SK-N-SH (cell line): ENCODE data around the gene CSNK1E. TPM values are rescaled to one million over a fixed set of nuclear protein-coding genes. Genes with fewer than 3 reads are reported as not detected.
A peak's percentile ranks its signal among the peaks of the same experiment; 100 is the strongest.

Source experiments
- CTCF ChIA-PET: fragments of 300-600, 350-600 bp; formaldehyde crosslinking; extraction: SDS; loops from one replicate; lab custom pipeline; 2021; lab: Yijun Ruan, JAX
- POLR2A ChIA-PET: fragments of 350-600 bp; sonication (Branson Sonifier 250); formaldehyde crosslinking; extraction: SDS; loops from one replicate; lab custom pipeline; 2020; ENCODE audit warnings: antibody characterized with exemption, inconsistent platforms; lab: Yijun Ruan, JAX
- DNase-seq: peaks from one replicate; pipeline ENCODE4 v3.0.0; 2012
- H2AFZ ChIP-seq: fragments of 200-600 bp; sonication (generic); 2 replicates; pipeline ENCODE4 v1.8.1; 2016; ENCODE audit warnings: antibody characterized with exemption, mild to moderate bottlenecking, low read depth
- H3F3A ChIP-seq: fragments of 200-600 bp; sonication (generic); replicated peaks from 2 replicates; pipeline ENCODE3; 2016; ENCODE audit warnings: antibody characterized with exemption, mild to moderate bottlenecking; ENCODE audit not compliant: insufficient read depth
- H3K27ac ChIP-seq, 2 experiments: fragments of 200-500 bp in 1 of 2; fragments of 200-600 bp in 1 of 2; sonication (Bioruptor generic) in 1 of 2; sonication (generic), shearing (Covaris generic) in 1 of 2; 2 replicates each; pipeline versions ENCODE4 v1.5.1 to v1.6.1; 2014 to 2016; ENCODE audit warnings: low read depth in 2 of 2, inconsistent platforms in 1 of 2, low read length in 1 of 2, mild to moderate bottlenecking in 1 of 2, mixed read lengths in 1 of 2
- H3K27me3 ChIP-seq: fragments of 200-600 bp; sonication (generic), shearing (Covaris generic); 2 replicates; pipeline ENCODE4 v1.6.1; 2016; ENCODE audit warnings: mixed run types; ENCODE audit not compliant: insufficient read depth
- H3K36me3 ChIP-seq, 2 experiments: fragments of 200-500 bp in 1 of 2; fragments of 200-600 bp in 1 of 2; sonication (Bioruptor generic) in 1 of 2; sonication (generic) in 1 of 2; replicated peaks in 1 of 2; 2 replicates each; pipeline versions ENCODE3 to v1.5.1; 2014 to 2016; ENCODE audit warnings: low read length in 1 of 2, mild to moderate bottlenecking in 1 of 2; ENCODE audit not compliant: insufficient read depth in 2 of 2, control insufficient read depth in 1 of 2
- H3K4me1 ChIP-seq, 2 experiments: fragments of 200-500 bp in 1 of 2; fragments of 200-600 bp in 1 of 2; sonication (Bioruptor generic) in 1 of 2; sonication (generic), shearing (Covaris generic) in 1 of 2; 2 replicates each; pipeline versions ENCODE4 v1.5.1 to v1.6.1; 2014 to 2016; ENCODE audit warnings: low read depth in 1 of 2, low read length in 1 of 2, mixed run types in 1 of 2; ENCODE audit not compliant: insufficient read depth in 2 of 2, control insufficient read depth in 1 of 2
- H3K4me2 ChIP-seq: fragments of 200-600 bp; sonication (generic), shearing (Covaris generic); 2 replicates; pipeline ENCODE4 v1.6.1; 2017; ENCODE audit warnings: mixed run types
- H3K4me3 ChIP-seq, 2 experiments: fragments of 200-500 bp in 1 of 2; fragments of 200-600 bp in 1 of 2; sonication (Bioruptor generic) in 1 of 2; sonication (generic), shearing (Covaris generic) in 1 of 2; 2 replicates each; pipeline versions ENCODE4 v1.5.1 to v1.8.1; 2014 to 2016; ENCODE audit warnings: low read depth in 2 of 2, inconsistent platforms in 1 of 2, low read length in 1 of 2, mild to moderate bottlenecking in 1 of 2, mixed read lengths in 1 of 2, moderate library complexity in 1 of 2
- H3K79me2 ChIP-seq: fragments of 200-600 bp; sonication (generic); 2 replicates; pipeline ENCODE4 v1.8.1; 2017; ENCODE audit warnings: mild to moderate bottlenecking; ENCODE audit not compliant: insufficient read depth
- H3K9ac ChIP-seq: fragments of 200-600 bp; sonication (generic); 2 replicates; pipeline ENCODE4 v1.6.1; 2017; ENCODE audit warnings: mixed run types
- H3K9me2 ChIP-seq: fragments of 200-600 bp; sonication (generic); 2 replicates; pipeline ENCODE4 v1.6.1; 2017; ENCODE audit warnings: mixed run types
- H3K9me3 ChIP-seq: fragments of 200-600 bp; sonication (generic); 2 replicates; pipeline ENCODE4 v1.6.1; 2017; ENCODE audit warnings: mixed run types, mild to moderate bottlenecking, moderate library complexity
- H4K20me1 ChIP-seq: fragments of 200-600 bp; sonication (generic); 2 replicates; pipeline ENCODE4 v1.6.1; 2017; ENCODE audit warnings: mild to moderate bottlenecking, mixed run types; ENCODE audit not compliant: insufficient read depth
- CHD2 ChIP-seq: fragments of 150-350 bp; IDR thresholded peaks from 2 replicates; pipeline ENCODE4 v1.6.1; 2018; ENCODE audit warnings: low read length; ENCODE audit not compliant: partially characterized antibody
- ELF1 ChIP-seq: IDR thresholded peaks from 2 replicates; pipeline ENCODE4 v1.4.0; 2012
- EP300 ChIP-seq, 2 experiments: IDR thresholded peaks; 2 replicates each; pipeline versions ENCODE4 v1.4.0 to v1.6.1; 2012; ENCODE audit warnings: borderline replicate concordance in 1 of 2, low read depth in 1 of 2, low read length in 1 of 2
- EZH2phosphoT487 ChIP-seq: fragments of 200-600 bp; sonication (generic); IDR thresholded peaks from 2 replicates; pipeline ENCODE4 v1.6.1; 2017; ENCODE audit warnings: low read depth, mixed run types, mild to moderate bottlenecking, antibody characterized with exemption, moderate library complexity, borderline replicate concordance
- FOXJ3 ChIP-seq: sonication (generic); formaldehyde crosslinking; IDR thresholded peaks from 2 replicates; pipeline ENCODE4 v1.5.1; 2020; ENCODE audit warnings: mild to moderate bottlenecking, missing genetic modification reagents
- FOXM1 ChIP-seq: IDR thresholded peaks from 2 replicates; pipeline ENCODE4 v1.4.0; 2012; ENCODE audit warnings: low read depth, mild to moderate bottlenecking
- GABPA ChIP-seq: IDR thresholded peaks from 2 replicates; pipeline ENCODE4 v1.4.0; 2012; ENCODE audit warnings: low read depth, mild to moderate bottlenecking
- GATA2 ChIP-seq: sonication (generic); formaldehyde crosslinking; IDR thresholded peaks from 2 replicates; pipeline ENCODE4 v1.5.0; 2020; ENCODE audit warnings: mild to moderate bottlenecking, missing genetic modification reagents
- JUND ChIP-seq: IDR thresholded peaks from 2 replicates; pipeline ENCODE4 v1.4.0; 2012
- MAX ChIP-seq: IDR thresholded peaks from 2 replicates; pipeline ENCODE4 v1.4.0; 2012; ENCODE audit warnings: low read depth
- MEF2A ChIP-seq: IDR thresholded peaks from 2 replicates; pipeline ENCODE4 v1.4.0; 2012; ENCODE audit warnings: low read depth, borderline replicate concordance
- MXI1 ChIP-seq: IDR thresholded peaks from 2 replicates; pipeline ENCODE4 v1.6.1; 2012; ENCODE audit warnings: mild to moderate bottlenecking, low read depth, low read length, improper control_type of control experiment
- NRF1 ChIP-seq: IDR thresholded peaks from 2 replicates; pipeline ENCODE4 v1.6.1; 2012; ENCODE audit warnings: low read depth, mild to moderate bottlenecking, low read length
- PBX3 ChIP-seq: IDR thresholded peaks from 2 replicates; pipeline ENCODE4; 2012
- POLR2AphosphoS5 ChIP-seq: IDR thresholded peaks from 2 replicates; pipeline ENCODE4 v1.6.1; 2012; ENCODE audit warnings: low read depth, low read length
- RAD21 ChIP-seq: IDR thresholded peaks from 2 replicates; pipeline ENCODE4 v1.6.1; 2012; ENCODE audit warnings: mild to moderate bottlenecking, low read length
- RCOR1 ChIP-seq: fragments of 150-350 bp; IDR thresholded peaks from 2 replicates; pipeline ENCODE4 v1.6.1; 2017; ENCODE audit warnings: antibody characterized with exemption, low read length
- REST ChIP-seq: IDR thresholded peaks from 2 replicates; pipeline ENCODE4 v1.6.1; 2012; ENCODE audit warnings: mild to moderate bottlenecking, low read depth, low read length, moderate library complexity
- TAF1 ChIP-seq: IDR thresholded peaks from 2 replicates; pipeline ENCODE4 v1.6.1; 2012; ENCODE audit warnings: low read depth, mild to moderate bottlenecking, low read length, moderate library complexity, borderline replicate concordance
- TCF12 ChIP-seq: IDR thresholded peaks from 2 replicates; pipeline ENCODE4 v1.4.0; 2012
- USF1 ChIP-seq: IDR thresholded peaks from 2 replicates; pipeline ENCODE4 v1.4.0; 2012; ENCODE audit warnings: low read depth, borderline replicate concordance
- USF2 ChIP-seq: fragments of 150-350 bp; IDR thresholded peaks from 2 replicates; pipeline ENCODE4 v1.6.1; 2017; ENCODE audit warnings: antibody characterized with exemption, low read length, low read depth, borderline replicate concordance
- WGBS: methylation state at CpG from one replicate; pipeline ENCODE4 v1.1.6; 2017; ENCODE audit warnings: low lambda C conversion rate; 5-methylcytosine and 5-hydroxymethylcytosine counted together
- polyA plus RNA-seq, 3 experiments: library from polyadenylated mRNA; depleted of rRNA; stranded (reverse); fragments of >200 nt; gene quantifications; 2 replicates each; pipeline ENCODE4 v1.2.3, GENCODE V29; 2012

Gene CSNK1E
- polyA plus RNA-seq, 1 of the 3 experiments (the other 2 are of a cell fraction) = 130 TPM

GRCh38 chr22:38258895-38259294 is 58.3 kb downstream of the CSNK1E start:
- H3K9ac ChIP-seq = no peak overlapping the region
- no peaks in the 10 kb centered on the region for H3K9me3 ChIP-seq
- 0 out of 2 replicates have a peak, but pooled peaks cover 4% of the 10 kb centered on the region for H4K20me1 ChIP-seq
- H3K9me2 ChIP-seq = no peaks in the 10 kb centered on the region
- H3K4me3 ChIP-seq = no peak overlapping the region
- peaks cover 0 to 6% of the 10 kb centered on the region in 2 experiments; a peak in 2 of 4 replicates for H3K4me1 ChIP-seq
- no peak for DNase-seq
- H3K79me2 ChIP-seq = peaks cover 92% of the 10 kb centered on the region
- whole genome bisulfite sequencing = 67% methylated on average over 5 of the region's 8 CpGs
- H3F3A ChIP-seq = peaks cover 11% of the 10 kb centered on the region
- ChIA-PET CTCF (no interaction called here), POLR2A (no interaction called here)
- no peaks in the 10 kb centered on the region for H3K36me3 ChIP-seq
- H3K4me2 ChIP-seq = no peak overlapping the region
- H2AFZ ChIP-seq = no peak overlapping the region
- no peak overlapping the region for H3K27ac ChIP-seq
- H3K27me3 ChIP-seq = no peaks in the 10 kb centered on the region
- no peak for TF ChIP-seq TCF12
- TF ChIP-seq ELF1 = no peak
- no peak for TF ChIP-seq GATA2 (CRISPR knock-in tag)
- no peak for TF ChIP-seq MAX
- no peak for TF ChIP-seq USF2

- ChIA-PET POLR2A (no interaction called here), CTCF (interaction anchor here (1.1 kb wide), 1 partner anchor 108 kb away, joined by 3 read pairs; no protein-coding TSS in a partner anchor)
- no peak for DNase-seq
- peak overlapping the region; percentile 47 for H3K4me2 ChIP-seq
- peaks cover 90% of the 10 kb centered on the region for H3K79me2 ChIP-seq
- no peaks in the 10 kb centered on the region for H3K9me3 ChIP-seq
- no peak overlapping the region for H2AFZ ChIP-seq
- H3K4me1 ChIP-seq = peaks cover 0 to 6% of the 10 kb centered on the region in 2 experiments; a peak in 2 of 4 replicates
- H3K9me2 ChIP-seq = no peaks in the 10 kb centered on the region
- peaks cover 11% of the 10 kb centered on the region for H3F3A ChIP-seq
- WGBS = 89% methylated on average over 2 of the region's 4 CpGs
- no peaks in the 10 kb centered on the region for H3K27me3 ChIP-seq
- peak overlapping the region; percentile 28 to 84 for H3K27ac ChIP-seq
- no peaks in the 10 kb centered on the region for H4K20me1 ChIP-seq
- H3K4me3 ChIP-seq = no peak overlapping the region; a peak in 1 of 4 replicates
- peak overlapping the region; percentile 49; the same call in 1 of the 2 replicates for H3K9ac ChIP-seq
- H3K36me3 ChIP-seq = no peaks in the 10 kb centered on the region
- TF ChIP-seq TCF12 = no peak
- TF ChIP-seq GABPA = no peak
- no peak for TF ChIP-seq RAD21
- TF ChIP-seq EZH2phosphoT487 = no peak
- no peak for TF ChIP-seq USF1
- no peak for TF ChIP-seq RCOR1
- no peak for TF ChIP-seq MEF2A
- no peak for TF ChIP-seq REST
- no peak for TF ChIP-seq JUND
- no peak for TF ChIP-seq FOXJ3 (CRISPR knock-in tag)
- TF ChIP-seq NRF1 = no peak
- TF ChIP-seq MAX = no peak
- TF ChIP-seq POLR2AphosphoS5 = no peak
- TF ChIP-seq FOXM1 = no peak
- no peak for TF ChIP-seq CHD2
- TF ChIP-seq EP300 (IDR thresholded peaks at IDR 0.05; ENCODE audit: borderline replicate concordance in 1 of 2, low read depth in 1 of 2, low read length in 1 of 2) = no peak
- TF ChIP-seq TAF1 = no peak
- no peak for TF ChIP-seq MXI1
- TF ChIP-seq PBX3 = no peak
These were observed 59.5 kb downstream of the CSNK1E start for GRCh38 chr22:38257650-38258250.
